Effector memory CD4-positive, alpha-beta T cell (primary cell): ENCODE measurements around the gene TFEB.

Source experiments
- DNase-seq, 3 donors: peaks; one replicate each; pipeline ENCODE4 v3.0.0-alpha.2; 2020
- H3K27ac ChIP-seq: 2 replicates; pipeline ENCODE4 v1.7.0; 2013; ENCODE audit warnings: mild to moderate bottlenecking, low read length, moderate library complexity; ENCODE audit not compliant: insufficient read depth, poor library complexity, severe bottlenecking
- H3K27me3 ChIP-seq: replicated peaks from 2 replicates; pipeline ENCODE4 v1.7.0; 2013; ENCODE audit warnings: mild to moderate bottlenecking, low read length; ENCODE audit not compliant: insufficient read depth, control insufficient read depth, poor library complexity, severe bottlenecking
- H3K36me3 ChIP-seq: 2 replicates; pipeline ENCODE4 v1.7.0; 2013; ENCODE audit warnings: mild to moderate bottlenecking, low read length, moderate library complexity; ENCODE audit not compliant: control insufficient read depth, insufficient read depth
- H3K4me1 ChIP-seq: 2 replicates; pipeline ENCODE4 v1.7.0; 2013; ENCODE audit warnings: low read length, mild to moderate bottlenecking; ENCODE audit not compliant: control insufficient read depth, insufficient read depth, poor library complexity, severe bottlenecking
- H3K4me3 ChIP-seq: 2 replicates; pipeline ENCODE4 v1.7.0; 2013; ENCODE audit warnings: low read length, low read depth, mild to moderate bottlenecking; ENCODE audit not compliant: insufficient read depth, poor library complexity, severe bottlenecking
- H3K9me3 ChIP-seq: 2 replicates; pipeline ENCODE4 v1.7.0; 2013; ENCODE audit warnings: mild to moderate bottlenecking, low read length, moderate library complexity; ENCODE audit not compliant: control insufficient read depth

The TFEB gene

DNA sequence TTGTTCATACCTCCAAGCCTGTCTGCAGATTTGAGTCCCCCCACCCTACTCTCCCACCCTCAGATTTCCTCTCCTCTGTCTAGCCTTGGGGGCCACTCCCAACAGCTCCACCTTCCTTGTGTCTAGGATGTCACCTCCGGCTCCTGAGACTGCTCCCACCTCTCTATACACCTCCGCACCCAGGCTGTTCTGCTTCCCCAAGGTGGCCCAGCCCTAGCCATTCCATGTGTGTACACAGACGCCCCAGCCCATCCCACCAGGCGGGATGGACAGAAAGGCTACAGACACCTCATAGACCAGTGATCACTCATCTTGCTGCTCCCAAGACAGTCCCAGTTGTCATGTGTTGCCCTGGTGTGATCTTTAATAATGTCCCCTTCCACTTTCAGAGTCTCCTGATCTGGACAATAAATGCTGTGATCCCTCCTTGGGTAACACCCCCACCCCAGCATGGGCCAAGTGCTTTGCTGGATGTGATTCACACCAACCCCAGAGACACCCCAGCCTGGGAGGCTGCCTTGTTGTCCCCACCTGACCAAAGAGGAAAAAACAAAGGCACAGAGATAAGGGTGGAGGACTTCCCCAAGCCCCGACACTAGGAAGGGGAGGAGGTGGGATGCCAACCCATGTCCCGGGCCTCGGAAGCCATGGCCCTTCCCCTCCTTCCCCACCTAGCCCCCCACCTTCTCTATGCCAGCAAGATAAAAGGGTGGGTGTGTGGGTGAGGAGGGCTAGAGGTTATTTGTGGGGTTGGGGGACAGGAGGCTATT is 61.0 kb downstream of the TFEB start:
- H3K27me3 ChIP-seq, result no peaks in the 10 kb centered on the region
- no peak overlapping the region for H3K27ac ChIP-seq
- no peak overlapping the region for H3K4me3 ChIP-seq
- no peak for DNase-seq
- no peaks in the 10 kb centered on the region for H3K9me3 ChIP-seq
- H3K36me3 ChIP-seq, result no peaks in the 10 kb centered on the region
- H3K4me1 ChIP-seq, result no peaks in the 10 kb centered on the region

DNA sequence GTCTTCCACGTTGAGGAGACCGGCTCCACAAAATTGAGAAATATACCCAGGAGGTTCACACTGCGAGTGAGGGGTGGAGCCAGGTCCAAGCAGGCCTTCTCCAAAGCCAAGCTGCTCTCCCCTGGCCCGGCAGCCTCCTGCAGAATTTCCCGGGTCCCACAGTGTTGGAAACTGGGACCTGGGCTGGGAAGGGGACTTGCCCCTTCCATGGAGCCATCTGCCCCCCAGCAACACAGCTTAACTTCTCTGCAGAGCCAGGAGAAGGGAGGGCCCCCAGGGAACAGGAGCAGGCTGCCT is 61.8 kb downstream of the TFEB start:
- Histone ChIP-seq H3K27me3 (no peaks in the 10 kb centered on the region), H3K4me3 (no peak overlapping the region), H3K27ac (no peak overlapping the region), H3K9me3 (no peaks in the 10 kb centered on the region), H3K36me3 (no peaks in the 10 kb centered on the region), H3K4me1 (no peaks in the 10 kb centered on the region)
- no peak for DNase-seq

GRCh38 chr6:41672816-41673703 is 62.3 kb downstream of the TFEB start:
- no peak overlapping the region for H3K4me3 ChIP-seq
- H3K27ac ChIP-seq, result no peak overlapping the region
- H3K36me3 ChIP-seq, result no peaks in the 10 kb centered on the region
- DNase-seq, result no peak
- no peaks in the 10 kb centered on the region for H3K9me3 ChIP-seq
- no peaks in the 10 kb centered on the region for H3K27me3 ChIP-seq
- no peaks in the 10 kb centered on the region for H3K4me1 ChIP-seq

- DNase-seq, result no peak
- Histone ChIP-seq H3K27me3 (no peaks in the 10 kb centered on the region), H3K4me1 (no peaks in the 10 kb centered on the region), H3K4me3 (no peak overlapping the region), H3K36me3 (no peaks in the 10 kb centered on the region), H3K27ac (no peak overlapping the region), H3K9me3 (no peaks in the 10 kb centered on the region)
These were observed 63.4 kb downstream of the TFEB start for GRCh38 chr6:41672016-41672415.

- Histone ChIP-seq H3K9me3 (no peaks in the 10 kb centered on the region), H3K4me3 (no peak overlapping the region), H3K27ac (no peak overlapping the region), H3K27me3 (no peaks in the 10 kb centered on the region), H3K4me1 (no peaks in the 10 kb centered on the region), H3K36me3 (no peaks in the 10 kb centered on the region)
- DNase-seq, result no peak
These were observed 64.0 kb downstream of the TFEB start for GRCh38 chr6:41671376-41671775.

DNA sequence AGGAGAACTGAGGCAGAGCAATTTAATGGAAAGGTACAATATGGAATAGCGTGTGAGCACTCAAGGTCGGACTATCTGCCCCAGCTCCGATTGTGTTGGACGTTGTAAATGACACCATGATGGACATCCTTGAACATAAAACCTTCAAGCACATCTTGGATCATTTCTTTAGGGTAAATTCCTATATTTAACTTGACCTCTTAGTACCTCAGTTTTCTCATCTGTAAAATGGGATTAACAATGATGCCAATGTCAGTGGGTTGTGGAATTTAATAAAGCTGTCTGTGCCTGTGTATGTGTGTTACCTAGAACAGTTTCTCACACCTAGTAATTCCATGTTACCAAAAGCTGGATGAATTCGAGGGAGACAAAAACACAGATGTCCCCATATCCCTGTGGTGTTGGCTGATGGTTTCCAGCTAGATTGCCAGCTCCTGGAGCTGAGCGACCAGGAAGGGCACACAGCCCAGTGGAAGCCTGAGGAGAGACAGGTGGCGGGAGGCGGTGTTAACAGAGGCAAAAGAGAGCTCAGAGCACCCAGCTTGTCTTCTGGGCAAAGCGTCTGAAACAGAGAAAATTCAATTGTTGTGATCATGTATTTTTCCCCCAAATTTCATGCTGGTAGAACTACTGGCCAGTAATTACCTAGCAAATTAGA is 64.6 kb downstream of the TFEB start:
- H3K9me3 ChIP-seq, result no peaks in the 10 kb centered on the region
- no peak overlapping the region for H3K4me3 ChIP-seq
- no peaks in the 10 kb centered on the region for H3K4me1 ChIP-seq
- no peak for DNase-seq
- H3K36me3 ChIP-seq, result no peaks in the 10 kb centered on the region
- no peaks in the 10 kb centered on the region for H3K27me3 ChIP-seq
- no peak overlapping the region for H3K27ac ChIP-seq

- Histone ChIP-seq H3K36me3 (no peaks in the 10 kb centered on the region), H3K4me1 (no peaks in the 10 kb centered on the region), H3K9me3 (no peaks in the 10 kb centered on the region), H3K27me3 (no peaks in the 10 kb centered on the region), H3K27ac (no peak overlapping the region), H3K4me3 (no peak overlapping the region)
- no peak for DNase-seq
These were observed 66.4 kb downstream of the TFEB start for GRCh38 chr6:41668968-41669367.

- no peak overlapping the region for H3K4me3 ChIP-seq
- H3K4me1 ChIP-seq, result no peaks in the 10 kb centered on the region
- H3K9me3 ChIP-seq, result no peaks in the 10 kb centered on the region
- H3K27ac ChIP-seq, result no peak overlapping the region
- no peaks in the 10 kb centered on the region for H3K36me3 ChIP-seq
- H3K27me3 ChIP-seq, result no peaks in the 10 kb centered on the region
- DNase-seq, result no peak
These were observed 68.2 kb downstream of the TFEB start for GRCh38 chr6:41667195-41667594.

GRCh38 chr6:41664271-41664670 is 71.1 kb downstream of the TFEB start:
- no peak for DNase-seq
- H3K27me3 ChIP-seq, result no peaks in the 10 kb centered on the region
- no peaks in the 10 kb centered on the region for H3K36me3 ChIP-seq
- no peak overlapping the region for H3K4me3 ChIP-seq
- no peaks in the 10 kb centered on the region for H3K4me1 ChIP-seq
- H3K27ac ChIP-seq, result no peak overlapping the region
- no peaks in the 10 kb centered on the region for H3K9me3 ChIP-seq

- Histone ChIP-seq H3K36me3 (no peaks in the 10 kb centered on the region), H3K27ac (no peak overlapping the region), H3K9me3 (no peaks in the 10 kb centered on the region), H3K4me3 (no peak overlapping the region), H3K4me1 (no peaks in the 10 kb centered on the region), H3K27me3 (no peaks in the 10 kb centered on the region)
- DNase-seq, result no peak
These were observed 71.8 kb downstream of the TFEB start for GRCh38 chr6:41663568-41663967.
